Right lobe of liver (tissue), 4 donors: ENCODE data around the gene ATP6V1G3.

Source experiments
- POLR2A ChIP-seq: fragments of 450-650 bp; IDR thresholded peaks from one replicate; pipeline ENCODE4 v1.6.1; 2017; ENCODE audit warnings: antibody characterized with exemption, mild to moderate bottlenecking
- TF ChIP-seq, protein P1 (sequence below), 4 donors: fragments of 200-600 bp in 3 of 4; fragments of 450-650 bp in 1 of 4; IDR thresholded peaks; one replicate each; pipeline versions ENCODE4 v1.5.1 to v1.8.0; 2016 to 2022; ENCODE audit warnings: antibody characterized with exemption in 4 of 4, mild to moderate bottlenecking in 2 of 4
- donor health status: DM: no; HTN: no; CAD: no.
- donor health status: DM: no; HTN: no; CAD: no.
- donor health status: DM: no; HTN: yes; CAD: no.

DNA sequence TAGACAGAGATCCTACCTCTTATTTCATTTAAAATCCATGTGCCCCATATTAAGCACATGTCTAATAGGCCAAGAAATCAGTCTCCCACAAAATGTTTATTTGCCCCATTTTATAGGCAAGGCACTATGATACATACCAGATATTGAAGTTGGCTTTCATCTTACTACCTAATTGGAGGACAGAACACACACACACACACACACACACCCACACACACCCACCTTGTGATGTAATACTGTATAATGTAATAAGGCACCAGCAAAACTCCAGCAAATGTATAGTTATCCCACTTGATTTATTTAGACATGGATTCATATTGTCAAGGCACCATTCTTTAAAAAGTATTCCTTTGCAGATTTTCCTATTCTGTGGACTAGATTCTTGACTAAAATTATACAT is 56.8 kb downstream of the ATP6V1G3 start:
- TF ChIP-seq, protein P1, sequence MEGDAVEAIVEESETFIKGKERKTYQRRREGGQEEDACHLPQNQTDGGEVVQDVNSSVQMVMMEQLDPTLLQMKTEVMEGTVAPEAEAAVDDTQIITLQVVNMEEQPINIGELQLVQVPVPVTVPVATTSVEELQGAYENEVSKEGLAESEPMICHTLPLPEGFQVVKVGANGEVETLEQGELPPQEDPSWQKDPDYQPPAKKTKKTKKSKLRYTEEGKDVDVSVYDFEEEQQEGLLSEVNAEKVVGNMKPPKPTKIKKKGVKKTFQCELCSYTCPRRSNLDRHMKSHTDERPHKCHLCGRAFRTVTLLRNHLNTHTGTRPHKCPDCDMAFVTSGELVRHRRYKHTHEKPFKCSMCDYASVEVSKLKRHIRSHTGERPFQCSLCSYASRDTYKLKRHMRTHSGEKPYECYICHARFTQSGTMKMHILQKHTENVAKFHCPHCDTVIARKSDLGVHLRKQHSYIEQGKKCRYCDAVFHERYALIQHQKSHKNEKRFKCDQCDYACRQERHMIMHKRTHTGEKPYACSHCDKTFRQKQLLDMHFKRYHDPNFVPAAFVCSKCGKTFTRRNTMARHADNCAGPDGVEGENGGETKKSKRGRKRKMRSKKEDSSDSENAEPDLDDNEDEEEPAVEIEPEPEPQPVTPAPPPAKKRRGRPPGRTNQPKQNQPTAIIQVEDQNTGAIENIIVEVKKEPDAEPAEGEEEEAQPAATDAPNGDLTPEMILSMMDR (IDR thresholded peaks at IDR 0.05): no peak
- no peak for TF ChIP-seq POLR2A
